ENCODE measurements around the gene NMUR1. TPM values are rescaled to one million over a fixed set of nuclear protein-coding genes. Genes with fewer than 3 reads are reported as not detected.
"Not testable (repeated sequence)": the region's sequence is repeated elsewhere in the genome, so short reads cannot be mapped to it uniquely, and the experiment has no call there.

The NMUR1 gene
- polyA plus RNA-seq (ENCODE audit: insufficient read length): 0.37 TPM

GRCh38 chr2:231530099-231531011, at the start of gene NMUR1:
Gene NMUR1 (minus strand): TSS chr2:231530445. CDS start chr2:231530361, 84 bp downstream.
- peak; percentile 69 for DNase-seq

DNA sequence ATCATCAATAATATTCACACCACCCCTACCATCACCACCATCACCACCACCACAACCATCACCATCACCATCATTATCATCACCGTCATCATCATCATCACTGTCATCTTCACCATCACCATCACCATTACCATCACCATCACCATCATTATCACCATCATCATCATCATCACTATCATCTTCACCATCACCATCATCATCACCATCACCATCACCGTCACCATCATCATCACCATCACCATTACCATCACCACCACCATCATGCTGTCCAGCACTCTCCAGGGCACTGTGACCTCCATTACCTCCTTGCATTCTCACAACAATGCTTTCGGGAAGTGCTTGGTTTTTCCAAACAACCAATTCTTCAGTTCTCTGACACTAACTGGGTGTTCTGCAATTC, 49.3 kb upstream of the NMUR1 start:
- no peak for DNase-seq

DNA sequence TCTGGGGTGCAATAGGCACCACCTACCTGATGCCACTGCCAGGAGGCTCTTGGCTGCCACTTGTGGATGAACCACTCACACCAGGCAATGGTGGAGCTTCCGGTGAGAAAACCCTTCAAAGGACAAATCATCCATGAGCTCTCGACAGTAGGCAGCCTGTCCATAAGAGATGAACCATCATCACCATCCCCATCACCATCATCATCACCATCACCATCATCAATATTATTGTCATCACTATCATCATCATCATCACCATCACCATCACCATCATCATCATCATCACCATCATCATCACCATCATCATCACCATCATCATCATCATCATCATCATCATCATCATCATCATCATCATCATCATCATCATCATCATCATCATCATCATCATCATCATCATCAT, 48.4 kb upstream of the NMUR1 start:
- not testable (repeated sequence) for DNase-seq

DNA sequence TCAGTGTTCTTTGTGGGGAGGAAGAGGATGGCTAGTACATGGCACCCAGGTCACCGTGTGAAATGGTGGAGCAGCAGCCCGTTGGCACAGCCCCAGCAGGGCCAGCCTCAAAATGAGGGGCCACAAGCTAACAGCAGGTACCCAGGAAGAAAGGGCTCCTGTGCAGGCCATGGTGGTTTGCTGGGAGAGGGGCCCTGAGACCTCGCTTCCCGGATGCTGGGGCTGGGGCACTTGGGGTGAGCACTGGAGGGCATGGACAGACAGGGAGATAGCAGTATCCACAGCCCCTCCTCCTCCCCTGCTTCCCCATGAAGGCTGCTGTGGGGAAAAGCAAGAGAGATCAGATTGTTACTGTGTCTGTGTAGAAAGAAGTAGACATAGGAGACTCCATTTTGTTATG, 46.2 kb upstream of the NMUR1 start:
- no peak for DNase-seq

GRCh38 chr2:231575612-231576256, 45.5 kb upstream of the NMUR1 start:
- DNase-seq: no peak

DNA sequence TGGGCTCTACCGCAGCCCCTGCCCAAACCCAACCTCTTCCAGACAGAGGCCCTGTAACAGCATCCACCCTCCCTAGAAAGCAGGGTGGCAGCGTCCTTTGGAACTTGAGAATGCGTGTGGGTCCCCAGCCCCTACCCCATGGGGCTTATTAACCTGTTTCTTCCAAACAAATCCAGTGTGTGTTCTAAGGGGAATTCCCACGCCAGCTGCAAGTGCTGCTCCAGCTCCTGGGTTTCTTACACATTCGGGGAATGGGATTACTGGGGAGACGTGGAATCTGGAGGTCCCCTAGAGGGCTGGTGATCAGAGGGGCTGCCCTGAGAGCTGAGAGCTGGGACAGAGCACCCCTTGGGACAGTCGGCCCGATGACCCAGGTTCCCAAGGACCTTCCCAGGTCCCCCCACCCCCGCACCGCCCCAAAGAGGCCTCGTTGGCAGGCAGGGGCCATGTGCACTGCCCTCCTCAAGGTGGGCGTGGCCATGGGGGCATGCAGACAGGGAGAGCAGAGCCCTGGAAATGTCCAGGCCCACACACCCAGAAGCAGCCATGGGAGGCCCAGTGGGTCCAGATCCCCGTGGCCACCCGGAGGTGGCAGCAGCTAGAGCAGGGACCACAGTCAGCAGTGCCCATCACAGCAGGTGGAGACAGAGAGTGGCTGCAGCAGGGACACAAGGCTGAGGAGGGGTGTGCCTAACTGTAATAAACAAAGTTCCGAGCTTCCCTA, 43.6 kb upstream of the NMUR1 start:
- no peak for DNase-seq

DNA sequence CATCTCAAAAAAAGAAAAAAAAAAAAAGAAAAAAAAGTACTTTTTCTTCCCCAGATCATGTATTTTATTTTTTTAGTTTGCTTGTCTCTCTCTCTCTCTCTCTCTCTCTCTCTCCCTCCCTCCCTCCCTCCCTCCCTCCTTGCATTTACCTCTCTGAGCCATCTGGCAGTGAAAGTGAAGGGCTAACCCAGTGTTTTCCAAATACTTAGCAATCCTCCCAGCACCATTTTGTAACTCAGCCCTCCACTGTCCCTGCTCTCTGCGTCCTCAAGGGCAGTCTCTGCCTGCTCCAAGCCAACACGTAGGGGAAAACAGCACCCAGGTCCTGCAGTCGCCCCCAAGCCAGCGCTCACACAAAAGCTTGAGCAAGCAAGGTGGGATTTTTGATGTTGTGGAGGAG, 42.9 kb upstream of the NMUR1 start:
- DNase-seq: no peak

DNA sequence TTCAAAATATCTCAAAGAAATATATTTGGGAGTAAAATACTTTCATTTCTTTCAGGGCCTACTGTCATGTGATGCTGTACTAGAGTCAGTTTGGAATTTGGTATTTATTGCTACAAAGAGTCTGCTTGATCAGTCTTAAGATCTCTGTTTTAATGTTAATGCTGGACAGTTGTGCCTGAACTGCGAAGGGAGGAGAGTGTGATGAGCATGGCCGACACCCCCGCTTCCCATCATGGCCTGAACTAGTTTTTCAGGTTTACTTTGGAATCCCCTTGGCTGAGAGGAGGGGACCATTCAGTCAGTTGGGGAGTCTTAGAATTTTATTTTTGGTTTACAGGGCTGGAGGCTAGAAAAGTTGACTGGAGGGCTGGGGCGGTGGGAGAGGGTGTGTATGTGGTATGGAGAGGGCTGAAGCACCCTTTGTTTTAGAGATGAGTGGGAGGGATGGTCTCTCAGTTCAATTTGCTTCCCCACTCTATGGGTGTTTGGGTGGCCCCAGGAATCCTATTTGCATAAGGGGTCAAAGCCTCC, 41.5 kb upstream of the NMUR1 start:
- DNase-seq: no peak

DNA sequence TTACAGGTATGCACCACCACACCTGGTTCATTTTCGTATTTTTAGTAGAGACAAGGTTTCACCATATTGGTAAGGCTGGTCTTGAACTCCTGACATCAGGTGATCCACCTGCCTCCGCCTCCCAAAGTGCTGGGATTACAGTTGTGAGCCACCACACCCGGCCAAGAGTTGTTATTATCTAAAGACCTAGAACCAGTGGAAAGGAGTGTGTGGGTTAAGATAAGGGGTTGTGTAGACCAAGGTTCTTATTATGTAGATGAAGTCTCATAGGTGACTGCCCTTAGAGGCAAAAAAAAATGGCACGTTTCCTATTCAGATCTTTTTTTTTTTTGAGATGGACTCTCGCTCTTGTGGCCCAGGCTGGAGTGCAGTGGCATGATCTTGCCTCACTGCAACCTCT, 40.7 kb upstream of the NMUR1 start:
- DNase-seq: not testable (repeated sequence)

- no peak for DNase-seq
Observed at GRCh38 chr2:231568785-231569435, 38.7 kb upstream of the NMUR1 start.

- no peak for DNase-seq
Observed at GRCh38 chr2:231568098-231568784, 38.0 kb upstream of the NMUR1 start.

DNA sequence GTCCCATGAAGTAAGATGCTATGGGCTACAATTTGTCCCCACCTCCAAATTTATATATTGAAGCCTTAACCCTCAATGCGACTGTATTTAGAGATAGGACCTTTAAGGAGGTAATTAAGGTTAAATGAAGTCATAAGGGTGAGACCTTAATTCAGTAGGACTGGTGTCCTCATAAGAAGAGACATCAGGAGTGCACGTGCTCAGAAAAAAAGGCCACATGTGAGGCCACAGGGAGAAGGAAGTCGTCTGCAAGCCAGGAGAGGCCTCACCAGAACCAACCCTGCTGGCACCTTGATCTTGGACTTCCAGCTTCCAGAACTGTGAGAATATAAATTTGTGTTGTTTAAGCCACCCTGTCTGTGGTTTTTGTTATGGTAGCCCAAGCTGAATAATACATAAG, 36.9 kb upstream of the NMUR1 start:
- DNase-seq: no peak

DNA sequence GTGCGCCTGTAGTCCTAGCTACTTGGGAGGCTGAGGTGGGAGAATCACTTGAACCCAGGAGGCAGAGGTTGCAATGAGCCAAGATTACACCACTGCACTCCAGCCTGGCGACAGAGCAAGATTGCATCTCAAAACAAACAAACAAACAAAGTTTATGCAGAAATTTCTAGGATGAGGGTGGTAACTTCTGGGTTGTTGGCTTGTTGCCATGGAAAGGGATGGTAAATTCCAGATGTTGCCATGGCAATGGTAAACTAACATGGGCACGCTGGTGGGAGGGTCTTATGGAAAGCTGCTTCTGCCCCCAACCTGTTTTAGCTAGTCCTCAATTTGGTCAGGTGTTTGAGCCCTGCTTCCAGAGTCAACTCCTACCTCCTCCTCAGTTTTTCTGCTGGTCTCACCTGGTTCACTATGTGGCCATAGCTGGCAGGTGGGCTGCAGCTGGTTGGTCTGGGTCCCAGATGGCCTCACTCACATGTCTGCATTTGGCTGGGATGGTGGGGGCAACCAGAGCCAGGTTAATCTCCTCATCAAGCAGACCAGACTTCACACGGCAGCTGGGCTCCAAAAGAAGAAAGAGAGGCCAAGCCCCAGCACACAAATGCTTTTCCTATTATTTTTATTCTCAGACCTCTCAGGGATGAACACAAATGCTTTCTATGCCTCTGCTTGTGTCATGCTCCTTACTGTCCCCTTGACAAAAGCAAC, 35.8 kb upstream of the NMUR1 start:
- no peak for DNase-seq

DNA sequence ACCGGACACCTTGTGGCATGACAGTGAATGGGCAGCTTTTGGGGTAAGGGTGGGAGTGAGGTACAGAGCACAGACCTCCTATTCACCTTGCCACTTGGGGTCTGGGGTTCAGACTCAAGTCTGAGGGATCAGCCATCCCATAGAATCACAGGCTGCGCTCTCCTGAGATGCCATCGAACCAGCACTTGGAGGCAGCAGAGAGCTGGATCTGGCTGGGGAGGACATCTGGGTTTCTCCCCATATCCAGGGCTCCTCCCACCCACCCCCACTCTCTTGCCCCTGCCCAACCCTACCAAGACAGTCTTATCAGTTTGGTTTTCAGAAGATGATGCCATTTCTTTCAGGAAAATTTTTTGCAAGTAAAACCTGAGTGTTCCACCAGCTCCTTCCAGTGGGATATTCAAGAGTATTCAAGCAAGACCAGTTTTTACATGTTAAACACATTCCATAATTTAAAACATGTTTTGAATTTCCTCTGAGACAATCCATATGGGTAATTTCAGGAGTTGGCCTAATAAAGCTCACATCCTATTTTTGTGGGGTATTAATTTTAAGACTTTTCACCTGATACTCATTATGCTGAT, 33.2 kb upstream of the NMUR1 start:
- DNase-seq: peak; percentile 46

- peak; percentile 78 for DNase-seq
Observed at GRCh38 chr2:231557571-231558217, 27.4 kb upstream of the NMUR1 start.

DNA sequence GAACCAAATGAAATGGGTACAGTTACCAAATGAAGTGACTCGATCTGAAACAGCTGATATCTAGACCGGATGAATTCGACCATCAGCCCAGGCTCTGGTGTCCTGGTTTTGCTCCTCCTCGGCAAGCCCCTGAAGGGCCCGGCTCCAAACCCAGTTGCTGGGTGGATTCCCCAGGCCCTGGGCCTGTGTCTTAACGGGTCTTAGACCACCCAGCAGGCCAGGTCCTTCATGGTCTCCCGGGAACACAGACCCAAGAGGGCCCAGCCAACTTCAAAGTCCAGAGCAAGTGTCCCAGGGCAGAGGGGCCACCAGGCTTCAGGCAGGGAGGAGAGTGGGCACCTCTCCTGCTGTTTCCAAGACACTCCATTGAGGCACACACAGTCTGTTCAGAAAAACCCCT, 26.7 kb upstream of the NMUR1 start:
- DNase-seq: no peak

DNA sequence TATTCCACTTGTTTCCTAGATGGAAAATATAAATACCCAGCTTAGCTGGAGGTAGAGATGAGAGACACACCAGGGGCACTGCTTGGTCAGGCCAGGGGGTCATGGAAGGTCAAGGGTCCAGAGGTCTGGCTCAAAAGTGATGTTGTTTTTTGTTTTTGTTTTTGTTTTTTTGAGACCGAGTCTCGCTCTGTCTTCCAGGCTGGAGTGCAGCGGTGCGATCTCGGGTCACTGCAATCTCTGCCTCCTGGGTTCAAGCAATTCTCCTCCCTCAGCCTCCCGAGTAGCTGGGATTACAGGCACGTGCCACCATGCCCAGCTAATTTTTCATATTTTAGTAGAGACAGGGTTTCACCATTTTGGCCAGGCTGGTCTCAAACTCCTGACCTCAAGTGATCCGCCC, 26.3 kb upstream of the NMUR1 start:
- DNase-seq: not testable (repeated sequence)

GRCh38 chr2:231554748-231555545, 24.7 kb upstream of the NMUR1 start:
- DNase-seq: peak; percentile 40

GRCh38 chr2:231554327-231554726, 24.1 kb upstream of the NMUR1 start:
- DNase-seq: no peak

All from hindlimb muscle (tissue), 1 donor.